ENCODE results near the gene GRK6.
A peak's percentile ranks its signal among the peaks of the same experiment; 100 is the strongest.

GRK6 gene

GRCh38 chr5:177474002-177474476, 47.6 kb downstream of the GRK6 start:
- TF ChIP-seq TCF12 (IDR thresholded peaks at IDR 0.05; ENCODE audit: low read depth) (no peak), TAF1 (IDR thresholded peaks at IDR 0.05; ENCODE audit: low read depth) (no peak), EP300 (IDR thresholded peaks at IDR 0.05; ENCODE audit: borderline replicate concordance) (no peak), RAD21 (IDR thresholded peaks at IDR 0.05; ENCODE audit: low read depth) (no peak)
- TF ChIP-seq, protein P1, sequence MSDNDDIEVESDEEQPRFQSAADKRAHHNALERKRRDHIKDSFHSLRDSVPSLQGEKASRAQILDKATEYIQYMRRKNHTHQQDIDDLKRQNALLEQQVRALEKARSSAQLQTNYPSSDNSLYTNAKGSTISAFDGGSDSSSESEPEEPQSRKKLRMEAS (IDR thresholded peaks at IDR 0.05) = 0 out of 2 replicates have a peak, but pooled peaks have one; percentile 5

DNA sequence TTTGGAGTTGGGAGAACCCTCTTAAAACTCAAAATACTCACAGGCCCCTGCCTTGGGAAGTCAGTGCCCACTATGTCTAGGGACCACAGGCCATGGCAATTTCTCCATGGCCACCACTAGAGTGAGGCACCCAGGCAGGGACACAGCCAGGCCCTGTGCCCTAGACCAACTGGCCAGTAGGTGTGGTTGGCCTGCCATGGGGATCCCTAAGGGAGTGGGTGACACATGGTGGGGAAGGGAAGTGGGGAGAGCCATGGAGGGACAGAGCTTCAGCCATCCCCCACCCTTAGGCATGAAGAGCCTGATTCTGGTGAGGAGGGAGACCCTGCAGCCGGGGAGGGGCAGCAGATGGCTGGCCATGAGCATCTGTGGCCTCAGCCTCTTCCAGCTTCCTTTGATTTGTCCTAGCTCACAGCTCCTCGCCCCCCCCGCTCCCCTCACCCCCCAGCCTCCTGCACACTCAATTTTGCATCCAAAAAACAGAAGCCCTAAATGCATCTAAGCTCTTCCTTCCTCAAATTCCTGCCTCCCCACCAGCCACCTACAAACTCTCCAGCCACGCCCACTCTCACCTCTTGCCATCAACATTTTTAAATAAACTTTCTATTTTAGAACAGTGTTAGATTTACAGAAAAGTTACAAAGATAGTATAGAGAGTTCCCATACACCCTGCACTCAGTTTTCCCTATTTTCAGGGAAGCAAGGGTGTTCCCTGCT, 48.5 kb downstream of the GRK6 start:
- TF ChIP-seq CREB1 (IDR thresholded peaks at IDR 0.05; ENCODE audit: low read depth) (no peak), RAD21 (IDR thresholded peaks at IDR 0.05; ENCODE audit: low read depth) (no peak), EGR1 (IDR thresholded peaks at IDR 0.05) (no peak), TCF12 (IDR thresholded peaks at IDR 0.05; ENCODE audit: low read depth) (no peak), CEBPB (IDR thresholded peaks at IDR 0.05) (no peak), ZBTB7A (IDR thresholded peaks at IDR 0.05; ENCODE audit: low read depth) (no peak), EP300 (IDR thresholded peaks at IDR 0.05; ENCODE audit: borderline replicate concordance) (no peak), TEAD4 (IDR thresholded peaks at IDR 0.05) (no peak), FOXM1 (IDR thresholded peaks at IDR 0.05; ENCODE audit: borderline replicate concordance, low read depth) (no peak), NFIC (IDR thresholded peaks at IDR 0.05) (no peak), YY1 (IDR thresholded peaks at IDR 0.05; ENCODE audit: low read depth) (no peak), TAF1 (IDR thresholded peaks at IDR 0.05; ENCODE audit: low read depth) (no peak)
- TF ChIP-seq, protein P2, sequence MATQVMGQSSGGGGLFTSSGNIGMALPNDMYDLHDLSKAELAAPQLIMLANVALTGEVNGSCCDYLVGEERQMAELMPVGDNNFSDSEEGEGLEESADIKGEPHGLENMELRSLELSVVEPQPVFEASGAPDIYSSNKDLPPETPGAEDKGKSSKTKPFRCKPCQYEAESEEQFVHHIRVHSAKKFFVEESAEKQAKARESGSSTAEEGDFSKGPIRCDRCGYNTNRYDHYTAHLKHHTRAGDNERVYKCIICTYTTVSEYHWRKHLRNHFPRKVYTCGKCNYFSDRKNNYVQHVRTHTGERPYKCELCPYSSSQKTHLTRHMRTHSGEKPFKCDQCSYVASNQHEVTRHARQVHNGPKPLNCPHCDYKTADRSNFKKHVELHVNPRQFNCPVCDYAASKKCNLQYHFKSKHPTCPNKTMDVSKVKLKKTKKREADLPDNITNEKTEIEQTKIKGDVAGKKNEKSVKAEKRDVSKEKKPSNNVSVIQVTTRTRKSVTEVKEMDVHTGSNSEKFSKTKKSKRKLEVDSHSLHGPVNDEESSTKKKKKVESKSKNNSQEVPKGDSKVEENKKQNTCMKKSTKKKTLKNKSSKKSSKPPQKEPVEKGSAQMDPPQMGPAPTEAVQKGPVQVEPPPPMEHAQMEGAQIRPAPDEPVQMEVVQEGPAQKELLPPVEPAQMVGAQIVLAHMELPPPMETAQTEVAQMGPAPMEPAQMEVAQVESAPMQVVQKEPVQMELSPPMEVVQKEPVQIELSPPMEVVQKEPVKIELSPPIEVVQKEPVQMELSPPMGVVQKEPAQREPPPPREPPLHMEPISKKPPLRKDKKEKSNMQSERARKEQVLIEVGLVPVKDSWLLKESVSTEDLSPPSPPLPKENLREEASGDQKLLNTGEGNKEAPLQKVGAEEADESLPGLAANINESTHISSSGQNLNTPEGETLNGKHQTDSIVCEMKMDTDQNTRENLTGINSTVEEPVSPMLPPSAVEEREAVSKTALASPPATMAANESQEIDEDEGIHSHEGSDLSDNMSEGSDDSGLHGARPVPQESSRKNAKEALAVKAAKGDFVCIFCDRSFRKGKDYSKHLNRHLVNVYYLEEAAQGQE (IDR thresholded peaks at IDR 0.05; ENCODE audit: low read depth) = no peak
- TF ChIP-seq, protein P1 (IDR thresholded peaks at IDR 0.05) = no peak
- TF ChIP-seq, protein P3, sequence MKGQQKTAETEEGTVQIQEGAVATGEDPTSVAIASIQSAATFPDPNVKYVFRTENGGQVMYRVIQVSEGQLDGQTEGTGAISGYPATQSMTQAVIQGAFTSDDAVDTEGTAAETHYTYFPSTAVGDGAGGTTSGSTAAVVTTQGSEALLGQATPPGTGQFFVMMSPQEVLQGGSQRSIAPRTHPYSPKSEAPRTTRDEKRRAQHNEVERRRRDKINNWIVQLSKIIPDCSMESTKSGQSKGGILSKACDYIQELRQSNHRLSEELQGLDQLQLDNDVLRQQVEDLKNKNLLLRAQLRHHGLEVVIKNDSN (IDR thresholded peaks at IDR 0.05) = no peak

DNA sequence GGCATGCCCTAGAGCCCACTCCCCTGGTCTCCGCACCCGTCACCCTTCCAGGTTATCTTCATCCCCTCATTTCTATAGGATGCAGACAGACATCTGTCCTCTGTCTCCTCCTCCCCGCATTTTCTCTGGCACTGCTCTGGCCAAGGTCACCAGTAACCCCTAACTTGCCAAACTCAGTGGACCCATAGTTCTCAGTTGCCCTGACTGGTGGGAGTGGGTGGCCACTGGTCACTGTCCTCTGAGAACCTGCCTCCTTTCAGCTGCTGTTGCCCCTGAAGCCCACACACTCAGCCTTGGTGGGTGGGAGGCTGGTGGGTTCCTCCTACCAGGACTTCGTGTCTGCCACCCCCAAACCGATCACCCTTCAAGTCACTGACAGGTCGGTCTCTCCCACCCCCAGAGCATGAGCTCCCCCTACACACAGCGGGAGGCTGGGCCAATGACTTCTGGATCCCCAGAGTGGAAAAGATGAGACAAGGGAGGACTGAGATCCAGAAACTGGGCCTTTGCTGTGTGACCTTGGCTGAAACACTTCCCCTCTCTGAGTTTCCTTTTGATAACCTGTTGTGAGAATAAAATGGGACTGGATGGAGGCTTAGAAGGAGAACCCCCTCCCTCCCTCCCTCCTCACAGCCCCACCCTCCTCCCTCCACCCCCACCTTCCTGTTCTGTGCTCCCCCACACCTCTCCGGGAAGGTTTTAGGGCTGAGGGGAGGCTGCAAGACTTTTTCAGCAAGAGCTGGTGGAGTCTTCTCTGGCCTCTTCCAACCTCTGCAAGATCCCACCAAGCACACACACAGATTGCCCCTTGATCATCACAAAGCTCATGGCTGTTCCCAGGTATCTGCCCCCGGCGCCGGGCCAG, 49.3 kb downstream of the GRK6 start:
- no peak for TF ChIP-seq ZBTB7A (IDR thresholded peaks at IDR 0.05; ENCODE audit: low read depth)
- TF ChIP-seq, protein P1 (IDR thresholded peaks at IDR 0.05) = peak; percentile 29; the same call in 1 of the 2 replicates

DNA sequence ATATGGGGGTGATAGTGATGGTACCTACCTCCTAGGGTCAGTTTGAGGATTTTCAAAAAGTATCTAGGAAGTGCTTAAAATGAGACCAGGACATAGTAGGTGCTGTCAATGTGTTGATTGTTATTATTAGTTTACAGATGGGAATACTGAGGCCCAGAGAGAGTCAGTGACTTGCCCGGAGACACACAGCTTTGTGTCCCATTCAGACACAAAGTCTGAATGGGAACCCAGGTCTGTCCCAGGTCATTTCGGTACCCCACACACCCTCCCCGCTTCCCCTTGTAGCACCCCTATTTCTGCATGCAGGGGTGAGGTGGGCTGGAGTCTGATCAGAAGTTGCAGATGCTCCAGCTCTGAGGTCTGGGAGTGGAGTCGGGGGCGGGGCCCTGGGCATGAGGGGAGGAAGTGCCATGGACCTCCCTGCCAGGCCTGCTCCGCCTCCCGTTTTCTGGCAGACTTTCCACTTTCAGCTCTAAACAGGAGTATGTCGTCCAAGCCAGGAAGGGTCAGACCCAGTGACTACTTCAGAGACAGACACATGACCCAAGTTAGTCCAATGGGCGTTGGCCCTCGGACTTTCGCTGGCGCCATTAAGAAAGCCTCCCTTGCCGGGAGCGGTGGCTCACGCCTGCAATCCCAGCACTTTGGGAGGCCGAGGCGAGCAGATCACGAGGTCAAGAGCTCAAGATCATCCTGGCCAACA, 50.2 kb downstream of the GRK6 start:
- TF ChIP-seq YY1 (IDR thresholded peaks at IDR 0.05; ENCODE audit: low read depth) (no peak), RAD21 (IDR thresholded peaks at IDR 0.05; ENCODE audit: low read depth) (no peak), TEAD4 (IDR thresholded peaks at IDR 0.05) (no peak), TCF12 (IDR thresholded peaks at IDR 0.05; ENCODE audit: low read depth) (no peak), FOXM1 (IDR thresholded peaks at IDR 0.05; ENCODE audit: borderline replicate concordance, low read depth) (no peak), CEBPB (IDR thresholded peaks at IDR 0.05) (no peak), ZBTB7A (IDR thresholded peaks at IDR 0.05; ENCODE audit: low read depth) (no peak), CREB1 (IDR thresholded peaks at IDR 0.05; ENCODE audit: low read depth) (no peak), EP300 (IDR thresholded peaks at IDR 0.05; ENCODE audit: borderline replicate concordance) (no peak)
- TF ChIP-seq, protein P3 (IDR thresholded peaks at IDR 0.05) = no peak
- TF ChIP-seq, protein P2 (IDR thresholded peaks at IDR 0.05; ENCODE audit: low read depth) = no peak

Measured in Ishikawa (cell line).